Frontal cortex (tissue), 4 donors: ENCODE measurements around the gene PREX1. TPM values are rescaled to one million over a fixed set of nuclear protein-coding genes. Genes with fewer than 3 reads are reported as not detected.

Experiments used
- DNase-seq, 2 donors: peaks; one replicate each; pipeline ENCODE4 v3.0.0; 2012; ENCODE audit warnings: low spot score in 2 of 2
- FAIRE-seq: peaks from 2 replicates; lab custom pipeline; 2012; peaks lifted over from hg19 to GRCh38; lab: Jason Lieb, UNC
- total RNA-seq: library from RNA; depleted of rRNA; stranded (reverse); fragments of >200 nt; gene quantifications from one replicate; pipeline ENCODE4 v1.2.3, GENCODE V29; 2014
- donor health status: control.
- donor health status: control.
- donor health status: control.

Gene PREX1
- total RNA-seq, 1 donor from 2014 or later, result 18.8 TPM

- no peak for DNase-seq
- no peak for FAIRE-seq
Observed at GRCh38 chr20:48714764-48715163, 113.0 kb downstream of the PREX1 start.

- FAIRE-seq, result no peak
- no peak for DNase-seq
Observed at GRCh38 chr20:48711696-48712464, 115.9 kb downstream of the PREX1 start.

- DNase-seq, result no peak
- no peak for FAIRE-seq
Observed at GRCh38 chr20:48711044-48711428, 116.8 kb downstream of the PREX1 start.

GRCh38 chr20:48710341-48711043 lies 117.3 kb downstream of the PREX1 start:
- FAIRE-seq, result no peak
- DNase-seq, result no peak

- FAIRE-seq, result no peak
- no peak for DNase-seq
Observed at GRCh38 chr20:48709744-48710143, 118.1 kb downstream of the PREX1 start.

- DNase-seq (no peak), FAIRE-seq (no peak)
Observed at GRCh38 chr20:48709058-48709691, 118.6 kb downstream of the PREX1 start.

GRCh38 chr20:48708630-48709029 lies 119.2 kb downstream of the PREX1 start:
- DNase-seq (no peak), FAIRE-seq (no peak)

- DNase-seq (no peak), FAIRE-seq (no peak)
Observed at GRCh38 chr20:48708116-48708515, 119.7 kb downstream of the PREX1 start.

- DNase-seq (no peak), FAIRE-seq (no peak)
Observed at GRCh38 chr20:48706710-48707365, 121.0 kb downstream of the PREX1 start.

GRCh38 chr20:48706116-48706656 lies 121.6 kb downstream of the PREX1 start:
- no peak for FAIRE-seq

GRCh38 chr20:48705240-48706115 lies 122.3 kb downstream of the PREX1 start:
- DNase-seq, result no peak
- no peak for FAIRE-seq

More at GRCh38 chr20:48706116-48706656, 121.6 kb downstream of the PREX1 start:
- no peak for DNase-seq

GRCh38 chr20:48704761-48705160 lies 123.0 kb downstream of the PREX1 start:
- FAIRE-seq (no peak), DNase-seq (no peak)

GRCh38 chr20:48703511-48704219 lies 124.1 kb downstream of the PREX1 start:
- no peak for FAIRE-seq

GRCh38 chr20:48703107-48703506 lies 124.7 kb downstream of the PREX1 start:
- no peak for DNase-seq
- no peak for FAIRE-seq

More at GRCh38 chr20:48703511-48704219, 124.1 kb downstream of the PREX1 start:
- no peak for DNase-seq

GRCh38 chr20:48702455-48702913 lies 125.3 kb downstream of the PREX1 start:
- DNase-seq (no peak), FAIRE-seq (no peak)

- DNase-seq (no peak), FAIRE-seq (no peak)
Observed at GRCh38 chr20:48701702-48702101, 126.1 kb downstream of the PREX1 start.

GRCh38 chr20:48698507-48699267 lies 129.1 kb downstream of the PREX1 start:
- FAIRE-seq (no peak), DNase-seq (no peak)
